NCI-H526 treated with DMSO at 0.1 percent for 48 hours (cell line): ENCODE data around the gene COL13A1.

Experiments used
- DNase-seq: peaks from one replicate; lab custom pipeline; 2025; lab: John Stamatoyannopoulos, UW

COL13A1 gene

GRCh38 chr10:69819716-69820506, 18.2 kb downstream of the COL13A1 start:
- DNase-seq, result no peak

GRCh38 chr10:69820817-69821216, 19.1 kb downstream of the COL13A1 start:
- no peak for DNase-seq

- no peak for DNase-seq
Measured at GRCh38 chr10:69825604-69826003, 23.9 kb downstream of the COL13A1 start.

GRCh38 chr10:69826094-69826493, 24.4 kb downstream of the COL13A1 start:
- DNase-seq, result no peak

GRCh38 chr10:69826789-69827554, 25.3 kb downstream of the COL13A1 start:
- DNase-seq, result no peak

GRCh38 chr10:69828144-69828870, 26.6 kb downstream of the COL13A1 start:
- DNase-seq, result no peak

- DNase-seq, result no peak
Measured at GRCh38 chr10:69829775-69830174, 28.1 kb downstream of the COL13A1 start.

- no peak for DNase-seq
Measured at GRCh38 chr10:69831231-69831855, 29.6 kb downstream of the COL13A1 start.

- no peak for DNase-seq
Measured at GRCh38 chr10:69835233-69835632, 33.5 kb downstream of the COL13A1 start.

- no peak for DNase-seq
Measured at GRCh38 chr10:69835875-69836730, 34.4 kb downstream of the COL13A1 start.

GRCh38 chr10:69836731-69837030, 35.0 kb downstream of the COL13A1 start:
- DNase-seq, result no peak

- DNase-seq, result no peak
Measured at GRCh38 chr10:69837261-69837660, 35.6 kb downstream of the COL13A1 start.

- DNase-seq, result no peak
Measured at GRCh38 chr10:69838418-69838817, 36.7 kb downstream of the COL13A1 start.

GRCh38 chr10:69838853-69839252, 37.1 kb downstream of the COL13A1 start:
- DNase-seq, result no peak

GRCh38 chr10:69839696-69840345, 38.1 kb downstream of the COL13A1 start:
- no peak for DNase-seq

GRCh38 chr10:69840773-69841172, 39.1 kb downstream of the COL13A1 start:
- DNase-seq, result no peak

GRCh38 chr10:69842020-69842419, 40.3 kb downstream of the COL13A1 start:
- DNase-seq, result no peak

GRCh38 chr10:69842882-69843281, 41.2 kb downstream of the COL13A1 start:
- DNase-seq, result no peak

GRCh38 chr10:69843923-69844322, 42.2 kb downstream of the COL13A1 start:
- no peak for DNase-seq

GRCh38 chr10:69844698-69845097, 43.0 kb downstream of the COL13A1 start:
- no peak for DNase-seq
